ENCODE results near the gene DHTKD1.
A peak's percentile ranks its signal among the peaks of the same experiment; 100 is the strongest.
"Not testable (repeated sequence)": the region's sequence is repeated elsewhere in the genome, so short reads cannot be mapped to it uniquely, and the experiment has no call there.

DHTKD1 gene

GRCh38 chr10:12081470-12081869, 12.7 kb downstream of the DHTKD1 start:
- Histone ChIP-seq H3K4me1 (ENCODE audit: insufficient read depth, poor library complexity, severe bottlenecking) (no peaks in the 10 kb centered on the region), H3K9me3 (ENCODE audit: severe bottlenecking) (no peaks in the 10 kb centered on the region), H3K36me3 (ENCODE audit: low read depth) (peaks cover 29% of the 10 kb centered on the region), H3K4me3 (ENCODE audit: severe bottlenecking) (no peak overlapping the region), H3K27me3 (ENCODE audit: insufficient read depth, poor library complexity, severe bottlenecking) (no peaks in the 10 kb centered on the region), H3K27ac (ENCODE audit: poor library complexity, severe bottlenecking) (no peak overlapping the region)
- ATAC-seq (ENCODE audit: low read depth) (no peak), DNase-seq (ENCODE audit: low spot score) (no peak)
- TF ChIP-seq CTCF (IDR thresholded peaks at IDR 0.05; ENCODE audit: poor library complexity, severe bottlenecking) = no peak

- H3K9me3 ChIP-seq (ENCODE audit: severe bottlenecking) = no peaks in the 10 kb centered on the region
- H3K4me3 ChIP-seq (ENCODE audit: severe bottlenecking) = no peak overlapping the region
- H3K4me1 ChIP-seq (ENCODE audit: insufficient read depth, poor library complexity, severe bottlenecking) = no peaks in the 10 kb centered on the region
- DNase-seq (ENCODE audit: low spot score) (no peak), ATAC-seq (ENCODE audit: low read depth) (peak; percentile 58)
- peaks cover 35% of the 10 kb centered on the region for H3K36me3 ChIP-seq (ENCODE audit: low read depth)
- no peak overlapping the region for H3K27ac ChIP-seq (ENCODE audit: poor library complexity, severe bottlenecking)
- no peaks in the 10 kb centered on the region for H3K27me3 ChIP-seq (ENCODE audit: insufficient read depth, poor library complexity, severe bottlenecking)
- TF ChIP-seq CTCF (IDR thresholded peaks at IDR 0.05; ENCODE audit: poor library complexity, severe bottlenecking) = no peak
Measured at GRCh38 chr10:12081879-12082557, 13.3 kb downstream of the DHTKD1 start.

- Histone ChIP-seq H3K27ac (ENCODE audit: poor library complexity, severe bottlenecking) (no peak overlapping the region), H3K4me1 (ENCODE audit: insufficient read depth, poor library complexity, severe bottlenecking) (no peaks in the 10 kb centered on the region), H3K9me3 (ENCODE audit: severe bottlenecking) (no peaks in the 10 kb centered on the region), H3K27me3 (ENCODE audit: insufficient read depth, poor library complexity, severe bottlenecking) (no peaks in the 10 kb centered on the region), H3K36me3 (ENCODE audit: low read depth) (peaks cover 72% of the 10 kb centered on the region), H3K4me3 (ENCODE audit: severe bottlenecking) (no peak overlapping the region)
- TF ChIP-seq CTCF (IDR thresholded peaks at IDR 0.05; ENCODE audit: poor library complexity, severe bottlenecking) = no peak
- ATAC-seq (ENCODE audit: low read depth) (no peak), DNase-seq (ENCODE audit: low spot score) (no peak)
Measured at GRCh38 chr10:12088919-12089318, 20.2 kb downstream of the DHTKD1 start.

GRCh38 chr10:12091421-12091820, 22.7 kb downstream of the DHTKD1 start:
- no peak for TF ChIP-seq CTCF (IDR thresholded peaks at IDR 0.05; ENCODE audit: poor library complexity, severe bottlenecking)
- Histone ChIP-seq H3K4me1 (ENCODE audit: insufficient read depth, poor library complexity, severe bottlenecking) (no peaks in the 10 kb centered on the region), H3K36me3 (ENCODE audit: low read depth) (peaks cover 70% of the 10 kb centered on the region), H3K9me3 (ENCODE audit: severe bottlenecking) (no peaks in the 10 kb centered on the region), H3K27ac (ENCODE audit: poor library complexity, severe bottlenecking) (no peak overlapping the region), H3K4me3 (ENCODE audit: severe bottlenecking) (no peak overlapping the region), H3K27me3 (ENCODE audit: insufficient read depth, poor library complexity, severe bottlenecking) (no peaks in the 10 kb centered on the region)
- DNase-seq (ENCODE audit: low spot score) = no peak
- ATAC-seq (ENCODE audit: low read depth) = no peak

- ATAC-seq (ENCODE audit: low read depth) = not testable (repeated sequence)
Measured at GRCh38 chr10:12097361-12097760, 28.6 kb downstream of the DHTKD1 start.

More at GRCh38 chr10:12097361-12097760, 28.6 kb downstream of the DHTKD1 start:
- H3K9me3 ChIP-seq (ENCODE audit: severe bottlenecking); H3K27me3 ChIP-seq (ENCODE audit: insufficient read depth, poor library complexity, severe bottlenecking); H3K27ac ChIP-seq (ENCODE audit: poor library complexity, severe bottlenecking); DNase-seq (ENCODE audit: low spot score); H3K4me3 ChIP-seq (ENCODE audit: severe bottlenecking); H3K4me1 ChIP-seq (ENCODE audit: insufficient read depth, poor library complexity, severe bottlenecking): not testable (repeated sequence)
- H3K36me3 ChIP-seq (ENCODE audit: low read depth) = peaks cover 72% of the 10 kb centered on the region

All from RWPE2 (cell line).